Measurements from ENCODE around the gene TSGA10IP. TPM values are rescaled to one million over a fixed set of nuclear protein-coding genes. Genes with fewer than 3 reads are reported as not detected.

TSGA10IP gene
- total RNA-seq, 2 experiments from 2014 or later = not detected

DNA sequence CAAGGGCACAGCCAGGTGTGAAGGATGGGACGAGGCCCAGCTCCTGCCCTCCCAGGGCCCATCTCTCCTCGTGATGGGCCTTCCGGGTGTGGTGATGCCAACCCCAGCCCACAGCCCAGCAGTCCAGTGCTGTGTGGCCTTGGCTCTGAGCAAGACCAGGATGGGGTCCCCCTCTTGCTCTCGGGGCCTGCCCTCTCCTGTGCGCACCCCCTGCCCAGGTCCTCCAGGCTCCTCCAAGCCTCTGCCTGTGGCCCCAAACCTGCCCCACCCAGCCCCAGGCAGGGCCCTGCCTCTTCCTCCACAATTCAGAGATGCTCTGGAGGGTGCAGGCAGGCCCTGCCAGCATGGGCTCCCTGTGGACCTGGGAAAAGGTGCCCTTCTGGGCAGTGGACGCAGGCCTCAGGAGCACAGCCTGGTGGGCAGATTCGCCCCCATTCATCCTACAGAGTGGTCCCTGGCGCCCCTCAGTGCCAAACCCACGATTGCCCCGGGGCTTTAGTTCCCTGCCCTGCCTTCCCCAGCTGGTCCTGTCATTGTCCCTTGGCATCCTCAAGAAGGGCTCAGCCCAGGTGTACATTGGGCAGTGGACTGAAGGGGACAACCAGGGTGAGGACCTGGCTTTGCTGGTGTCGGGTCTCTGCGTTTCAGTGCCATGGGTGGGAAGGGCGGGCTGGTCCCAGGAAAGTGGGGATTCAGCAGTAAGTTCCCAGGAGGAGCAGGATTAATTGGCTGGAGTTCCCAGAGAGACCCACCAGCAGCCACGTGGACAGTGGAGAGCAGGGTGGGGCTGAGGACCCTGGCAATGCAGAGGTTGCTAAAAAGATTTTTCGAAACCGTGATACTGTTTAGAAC is 36.9 kb downstream of the TSGA10IP start:
- POLR2A ChIA-PET = interaction anchor here (0.6 kb wide), 2 partner anchors 46 to 203 kb away, joined by 3 to 4 read pairs; no protein-coding TSS in a partner anchor
- H2AFZ ChIP-seq (ENCODE audit: low read length) = no peak overlapping the region
- H4K20me1 ChIP-seq (ENCODE audit: insufficient read depth, low read length) = no peaks in the 10 kb centered on the region
- intact Hi-C loops (cut with micrococcal nuclease; ENCODE audit: unreplicated experiment) = no loop called here
- TF ChIP-seq, protein P1, sequence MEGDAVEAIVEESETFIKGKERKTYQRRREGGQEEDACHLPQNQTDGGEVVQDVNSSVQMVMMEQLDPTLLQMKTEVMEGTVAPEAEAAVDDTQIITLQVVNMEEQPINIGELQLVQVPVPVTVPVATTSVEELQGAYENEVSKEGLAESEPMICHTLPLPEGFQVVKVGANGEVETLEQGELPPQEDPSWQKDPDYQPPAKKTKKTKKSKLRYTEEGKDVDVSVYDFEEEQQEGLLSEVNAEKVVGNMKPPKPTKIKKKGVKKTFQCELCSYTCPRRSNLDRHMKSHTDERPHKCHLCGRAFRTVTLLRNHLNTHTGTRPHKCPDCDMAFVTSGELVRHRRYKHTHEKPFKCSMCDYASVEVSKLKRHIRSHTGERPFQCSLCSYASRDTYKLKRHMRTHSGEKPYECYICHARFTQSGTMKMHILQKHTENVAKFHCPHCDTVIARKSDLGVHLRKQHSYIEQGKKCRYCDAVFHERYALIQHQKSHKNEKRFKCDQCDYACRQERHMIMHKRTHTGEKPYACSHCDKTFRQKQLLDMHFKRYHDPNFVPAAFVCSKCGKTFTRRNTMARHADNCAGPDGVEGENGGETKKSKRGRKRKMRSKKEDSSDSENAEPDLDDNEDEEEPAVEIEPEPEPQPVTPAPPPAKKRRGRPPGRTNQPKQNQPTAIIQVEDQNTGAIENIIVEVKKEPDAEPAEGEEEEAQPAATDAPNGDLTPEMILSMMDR (conservative IDR thresholded peaks at IDR 0.05; ENCODE audit: low read length) = no peak
- no peak for TF ChIP-seq EZH2phosphoT487 (IDR thresholded peaks at IDR 0.05; ENCODE audit: borderline replicate concordance, low read depth, low read length)
- no peak overlapping the region for H3K4me2 ChIP-seq (ENCODE audit: low read length)
- CTCF ChIA-PET (ENCODE audit: unreplicated experiment) = no interaction called here
- H3K9me2 ChIP-seq (ENCODE audit: insufficient read depth, low read length) = no peaks in the 10 kb centered on the region
- no TSS peak for BruUV-seq (replicated peaks)
- H3K27ac ChIP-seq (ENCODE audit: low read depth, low read length, poor library complexity, severe bottlenecking) = no peak overlapping the region
- H3K4me1 ChIP-seq (ENCODE audit: insufficient read depth, low read length, poor library complexity, severe bottlenecking) = no peaks in the 10 kb centered on the region
- no peaks in the 10 kb centered on the region for H3K9me3 ChIP-seq (ENCODE audit: low read length)
- peaks cover 29% of the 10 kb centered on the region; the same call in 1 of the 2 replicates for H3K36me3 ChIP-seq (ENCODE audit: insufficient read depth, low read length)
- DNase-seq (ENCODE audit: low spot score) = no peak
- H3K4me3 ChIP-seq (ENCODE audit: low read depth, low read length, poor library complexity, severe bottlenecking) = no peak overlapping the region
- H3K79me2 ChIP-seq (ENCODE audit: insufficient read depth, low read depth, low read length) = no peaks in the 10 kb centered on the region

DNA sequence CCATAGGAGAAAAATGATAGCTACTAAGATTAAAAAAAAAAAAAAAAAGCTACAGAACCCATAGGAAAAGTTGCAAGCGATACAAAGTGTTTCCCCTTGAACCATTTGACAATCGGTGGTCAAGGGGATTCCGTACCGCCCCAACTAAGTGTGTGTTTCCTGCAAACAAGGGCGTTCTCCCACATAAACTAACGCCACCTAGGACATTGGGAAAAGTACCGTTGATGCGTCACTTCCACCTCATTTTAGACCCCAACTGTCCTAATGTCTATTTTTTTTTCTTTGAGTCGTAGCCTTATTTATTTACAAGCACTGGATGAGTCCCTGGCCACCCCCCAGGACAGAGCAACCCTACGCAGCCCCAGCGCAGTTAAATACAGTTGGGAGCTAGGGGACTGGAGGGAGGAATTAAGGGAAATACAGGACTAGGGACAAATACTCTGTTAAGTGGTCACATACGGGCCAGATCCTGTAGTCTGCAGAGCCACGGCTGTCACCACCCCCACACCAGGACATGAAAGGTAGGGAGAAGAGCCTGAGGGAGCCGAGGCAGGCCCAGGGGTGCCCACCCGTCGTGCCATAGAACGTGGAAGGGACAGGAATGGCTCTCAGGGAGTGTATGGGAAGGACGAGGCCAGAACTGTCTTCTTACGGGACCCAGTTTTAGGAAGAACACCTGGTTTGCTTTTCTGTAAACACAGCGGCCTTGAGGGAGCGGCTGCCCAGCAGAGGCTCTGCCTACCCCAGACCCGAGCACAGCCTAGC is 37.7 kb downstream of the TSGA10IP start:
- ChIA-PET CTCF (ENCODE audit: unreplicated experiment) (no interaction called here), POLR2A (interaction anchor here (0.6 kb wide), 2 partner anchors 47 to 203 kb away, joined by 3 to 4 read pairs; no protein-coding TSS in a partner anchor)
- intact Hi-C loops (cut with micrococcal nuclease; ENCODE audit: unreplicated experiment) = no loop called here
- H3K4me1 ChIP-seq (ENCODE audit: insufficient read depth, low read length, poor library complexity, severe bottlenecking) = no peaks in the 10 kb centered on the region
- no peak overlapping the region for H3K27ac ChIP-seq (ENCODE audit: low read depth, low read length, poor library complexity, severe bottlenecking)
- no peak overlapping the region for H3K4me3 ChIP-seq (ENCODE audit: low read depth, low read length, poor library complexity, severe bottlenecking)
- no peaks in the 10 kb centered on the region for H3K9me3 ChIP-seq (ENCODE audit: low read length)
- no peaks in the 10 kb centered on the region for H3K9me2 ChIP-seq (ENCODE audit: insufficient read depth, low read length)
- H3K4me2 ChIP-seq (ENCODE audit: low read length) = no peak overlapping the region
- DNase-seq (ENCODE audit: low spot score) = no peak
- BruUV-seq (replicated peaks) = no TSS peak
- TF ChIP-seq, protein P1 (conservative IDR thresholded peaks at IDR 0.05; ENCODE audit: low read length) = no peak
- TF ChIP-seq EZH2phosphoT487 (IDR thresholded peaks at IDR 0.05; ENCODE audit: borderline replicate concordance, low read depth, low read length) = no peak
- no peaks in the 10 kb centered on the region for H3K79me2 ChIP-seq (ENCODE audit: insufficient read depth, low read depth, low read length)
- no peak overlapping the region for H2AFZ ChIP-seq (ENCODE audit: low read length)
- peaks cover 21% of the 10 kb centered on the region; the same call in 1 of the 2 replicates for H3K36me3 ChIP-seq (ENCODE audit: insufficient read depth, low read length)
- H4K20me1 ChIP-seq (ENCODE audit: insufficient read depth, low read length) = no peaks in the 10 kb centered on the region
